Kidney (tissue), 14 donors: ENCODE results near the gene DRC3. TPM values are rescaled to one million over a fixed set of nuclear protein-coding genes. Genes with fewer than 3 reads are reported as not detected.

Experiments used
- DNase-seq, 5 donors: peaks; one replicate each; pipeline ENCODE4 v3.0.0-alpha.2; 2013 to 2020
- FAIRE-seq: peaks from 2 replicates; lab custom pipeline; 2012; peaks lifted over from hg19 to GRCh38; lab: Jason Lieb, UNC
- H3K27ac ChIP-seq, 2 donors: one replicate each; pipeline ENCODE4 v1.7.0; 2013; ENCODE audit warnings: low read depth in 2 of 2, low read length in 2 of 2, inconsistent platforms in 1 of 2
- H3K27me3 ChIP-seq: one replicate; pipeline ENCODE4 v1.7.1; 2013; ENCODE audit warnings: low read length, inconsistent platforms; ENCODE audit not compliant: control insufficient read depth, insufficient read depth
- H3K36me3 ChIP-seq, 3 donors: one replicate each; pipeline versions ENCODE4 v1.7.0 to v1.7.1; 2013; ENCODE audit warnings: low read length in 3 of 3, control low read depth in 1 of 3, inconsistent platforms in 1 of 3; ENCODE audit not compliant: insufficient read depth in 3 of 3, control insufficient read depth in 2 of 3
- H3K4me1 ChIP-seq, 3 donors: one replicate each; pipeline versions ENCODE4 v1.7.0 to v1.7.1; 2013; ENCODE audit warnings: low read length in 3 of 3, inconsistent platforms in 1 of 3, low read depth in 1 of 3; ENCODE audit not compliant: control insufficient read depth in 2 of 3, insufficient read depth in 2 of 3
- H3K4me3 ChIP-seq, 3 donors: one replicate each; pipeline versions ENCODE4 v1.7.0 to v1.8.1; 2013; ENCODE audit warnings: low read length in 3 of 3, control low read depth in 1 of 3, inconsistent platforms in 1 of 3
- H3K9ac ChIP-seq, 3 donors: one replicate each; pipeline versions ENCODE4 v1.7.0 to v1.7.1; 2013; ENCODE audit warnings: low read length in 3 of 3, control low read depth in 1 of 3, inconsistent platforms in 1 of 3
- H3K9me3 ChIP-seq, 3 donors: one replicate each; pipeline versions ENCODE4 v1.7.0 to v1.7.1; 2013; ENCODE audit warnings: low read length in 3 of 3, control low read depth in 1 of 3, inconsistent platforms in 1 of 3; ENCODE audit not compliant: control insufficient read depth in 2 of 3, insufficient read depth in 1 of 3
- CTCF ChIP-seq: IDR thresholded peaks from 3 replicates; pipeline ENCODE4 v1.5.1; 2012; ENCODE audit warnings: mild to moderate bottlenecking, moderate library complexity, borderline replicate concordance; ENCODE audit not compliant: insufficient read depth; ENCODE audit errors: extremely low read depth
- intact Hi-C: fragments of 100-400 bp; cut with DNase I; formaldehyde crosslinking; loops from one replicate; pipeline ENCODE4 v1.11.1; 2022
- polyA plus RNA-seq: library from polyadenylated mRNA; stranded (reverse); fragments of 350-450 nt; fragmentation: Illumina TruSeq; extraction: RNeasy Lipid Tissue Mini Kit (QIAGEN cat#74804); gene quantifications from one replicate; pipeline ENCODE4 v1.2.3, GENCODE V29; 2014; ENCODE audit warnings: low read depth, low replicate concordance; ENCODE audit not compliant: insufficient read depth
- total RNA-seq: library from RNA; stranded (reverse); fragmentation: NEBNext Ultra II Directional; extraction: Animal tissue kit (Norgen Biotek cat#: 25700); gene quantifications from one replicate; pipeline ENCODE4 v1.2.1, GENCODE V29; 2021
- donor health status: control.
- donor health status: control.
- donor health status: control.
- donor health status: control.
- donor health status: control.
- donor health status: DM: yes; HTN: yes; CAD: no.
- donor health status: Normal renal cell carcinoma (clear cell type).

The DRC3 gene
- total and polyA plus RNA-seq, 2 donors from 2014 or later = 8.6 to 17.3 TPM

- peak in 1 of 5 donors; percentile 22 for DNase-seq
These were observed 59.3 kb downstream of the DRC3 start for GRCh38 chr17:18031955-18032354.

DNA sequence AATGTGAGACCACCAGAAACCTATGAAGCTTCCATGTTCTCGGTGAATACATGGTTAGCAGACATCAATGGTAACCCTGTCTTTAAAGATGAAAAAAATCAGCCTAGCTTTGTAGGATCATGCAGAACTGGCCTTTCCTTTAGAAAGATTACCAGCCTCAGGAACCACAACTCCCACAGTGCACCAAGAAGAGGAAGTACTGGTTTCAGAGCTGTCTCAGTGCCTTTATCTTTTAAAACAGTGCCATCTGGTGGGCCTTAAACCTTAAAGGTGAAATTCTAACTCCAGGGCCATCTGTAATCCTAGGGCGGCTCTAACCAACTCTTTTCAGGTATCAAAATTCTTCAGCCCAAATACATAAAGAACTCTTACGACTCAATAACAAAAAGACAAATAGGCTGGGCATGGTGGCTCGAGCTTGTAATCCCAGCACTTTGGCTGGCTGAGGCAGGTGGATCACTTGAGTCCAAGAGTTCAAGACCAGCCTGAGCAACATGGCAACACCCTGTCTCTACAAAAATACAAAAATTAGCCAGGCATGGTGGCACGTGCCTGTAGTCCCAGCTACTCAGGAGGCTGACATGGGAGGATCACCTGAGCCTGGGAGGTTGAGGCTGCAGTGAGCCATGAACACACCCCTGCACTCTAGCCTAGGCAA lies 60.9 kb downstream of the DRC3 start:
- Histone ChIP-seq H3K36me3 (no peaks in the 10 kb centered on the region), H3K4me1 (peaks cover 0 to 12% (median 4%) of the 10 kb centered on the region in 3 donors), H3K9me3 (no peaks in the 10 kb centered on the region), H3K9ac (no peak overlapping the region), H3K4me3 (no peak overlapping the region), H3K27ac (no peak overlapping the region), H3K27me3 (no peaks in the 10 kb centered on the region)
- DNase-seq (peak in 4 of 5 donors; percentile 48 to 94 (median 72)), FAIRE-seq (peak; percentile 84)
- TF ChIP-seq CTCF = peak; percentile 49
- intact Hi-C loops = loop anchor here (10.0 kb wide), 2 partner anchors 139 to 359 kb away; no protein-coding TSS in a partner anchor

More at GRCh38 chr17:18031955-18032354, 59.3 kb downstream of the DRC3 start:
- intact Hi-C loops = loop anchor here (10.0 kb wide), 2 partner anchors 137 to 357 kb away; no protein-coding TSS in a partner anchor
- FAIRE-seq = no peak
- Histone ChIP-seq H3K27me3 (no peaks in the 10 kb centered on the region), H3K4me1 (no peaks in the 10 kb centered on the region), H3K9ac (no peak overlapping the region), H3K9me3 (no peaks in the 10 kb centered on the region), H3K4me3 (no peak overlapping the region), H3K27ac (no peak overlapping the region), H3K36me3 (peaks cover 0 to 2% (median 0%) of the 10 kb centered on the region in 3 donors)
- TF ChIP-seq CTCF = no peak

DNA sequence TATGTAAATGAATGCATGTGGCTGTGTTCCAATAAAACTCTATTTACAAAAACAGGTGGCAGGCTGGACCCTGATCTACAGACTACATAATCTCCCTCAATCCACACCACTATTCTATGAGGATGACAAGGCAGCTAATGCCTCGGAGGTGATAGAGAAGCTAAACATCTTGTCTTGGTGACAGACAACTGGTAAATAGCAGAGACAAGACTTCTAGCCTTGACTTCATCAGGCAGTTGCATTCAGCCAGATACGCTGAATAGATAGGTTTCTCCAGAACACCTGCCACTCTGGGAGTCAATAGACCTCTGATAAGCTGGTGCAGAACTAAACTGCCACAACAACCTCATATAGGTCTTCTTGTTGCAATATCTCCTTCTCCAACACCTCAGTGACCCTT lies 63.0 kb downstream of the DRC3 start:
- Histone ChIP-seq H3K4me1 (peaks cover 0 to 18% (median 4%) of the 10 kb centered on the region in 3 donors), H3K9ac (no peak overlapping the region), H3K27ac (no peak overlapping the region), H3K27me3 (no peaks in the 10 kb centered on the region), H3K4me3 (no peak overlapping the region), H3K9me3 (no peaks in the 10 kb centered on the region), H3K36me3 (no peaks in the 10 kb centered on the region)
- TF ChIP-seq CTCF = no peak
- intact Hi-C loops = loop anchor here (10.0 kb wide), 2 partner anchors 141 to 361 kb away; no protein-coding TSS in a partner anchor
- FAIRE-seq (no peak), DNase-seq (no peak)
